ENCODE results near the gene CD44. TPM values are rescaled to one million over a fixed set of nuclear protein-coding genes. Genes with fewer than 3 reads are reported as not detected.

Gene CD44
- total RNA-seq, 1 experiment from 2014 or later = 121 TPM

DNA sequence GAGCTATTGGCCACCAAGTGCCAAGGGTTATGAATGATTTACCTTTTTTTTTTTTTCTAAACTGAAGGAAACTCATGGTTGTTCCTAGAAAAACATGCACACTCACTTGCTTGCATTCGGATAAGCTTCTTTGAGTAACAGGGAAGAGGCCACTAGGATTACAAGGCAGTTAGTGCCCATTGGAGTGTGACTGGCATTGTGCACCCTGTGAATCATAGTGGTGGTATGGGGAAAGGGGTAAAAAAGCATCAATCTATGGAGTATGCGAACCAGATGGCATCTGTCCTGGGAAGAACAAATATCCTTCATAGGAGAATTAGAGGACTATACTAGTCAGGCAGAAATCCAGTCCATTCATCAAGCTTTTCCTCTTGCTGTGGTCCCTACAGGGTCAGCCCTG, 24.2 kb downstream of the CD44 start:
- no peaks in the 10 kb centered on the region for H3K9me3 ChIP-seq (replicated peaks)
- no peak overlapping the region for H3K27ac ChIP-seq
- DNase-seq (ENCODE audit: low read depth in 1 of 2, low spot score in 2 of 2) = no peak
- no peak overlapping the region for H3K4me3 ChIP-seq
- no peaks in the 10 kb centered on the region for H3K27me3 ChIP-seq (replicated peaks)
- peaks cover 77% of the 10 kb centered on the region for H3K4me1 ChIP-seq (replicated peaks)
- H3K36me3 ChIP-seq = peaks cover 63% of the 10 kb centered on the region

GRCh38 chr11:35163702-35164496, 24.9 kb downstream of the CD44 start:
- H3K27ac ChIP-seq = no peak overlapping the region
- H3K4me3 ChIP-seq = no peak overlapping the region
- H3K4me1 ChIP-seq (replicated peaks) = peaks cover 77% of the 10 kb centered on the region
- no peaks in the 10 kb centered on the region for H3K27me3 ChIP-seq (replicated peaks)
- peaks cover 58% of the 10 kb centered on the region for H3K36me3 ChIP-seq
- no peaks in the 10 kb centered on the region for H3K9me3 ChIP-seq (replicated peaks)
- DNase-seq (ENCODE audit: low read depth in 1 of 2, low spot score in 2 of 2) = no peak

DNA sequence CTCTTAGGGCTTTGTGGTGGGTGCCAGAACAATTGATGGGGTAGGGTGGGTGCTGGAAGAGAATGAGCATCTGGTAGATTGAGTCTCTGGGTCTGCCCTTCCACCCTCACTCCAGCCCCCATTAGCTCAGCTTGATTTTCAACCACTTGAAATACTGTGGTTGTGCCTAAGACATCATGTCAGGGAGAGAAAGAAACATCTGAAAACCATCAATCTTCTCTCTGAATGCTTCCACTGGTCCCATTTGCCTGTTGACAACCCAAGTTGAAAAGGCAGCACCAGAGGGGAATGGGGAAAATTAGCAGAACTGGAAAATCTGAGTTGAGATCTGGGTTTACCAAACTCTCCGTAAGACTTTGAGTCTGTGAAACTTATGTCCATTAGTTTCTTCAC, 26.1 kb downstream of the CD44 start:
- H3K4me3 ChIP-seq = no peak overlapping the region
- H3K27me3 ChIP-seq (replicated peaks) = no peaks in the 10 kb centered on the region
- no peaks in the 10 kb centered on the region for H3K9me3 ChIP-seq (replicated peaks)
- H3K27ac ChIP-seq = peak overlapping the region; percentile 94
- no peak for DNase-seq (ENCODE audit: low read depth in 1 of 2, low spot score in 2 of 2)
- peaks cover 58% of the 10 kb centered on the region for H3K36me3 ChIP-seq
- peaks cover 78% of the 10 kb centered on the region for H3K4me1 ChIP-seq (replicated peaks)

- peaks cover 84% of the 10 kb centered on the region for H3K4me1 ChIP-seq (replicated peaks)
- DNase-seq (ENCODE audit: low read depth in 1 of 2, low spot score in 2 of 2) = no peak
- peaks cover 58% of the 10 kb centered on the region for H3K36me3 ChIP-seq
- no peak overlapping the region for H3K4me3 ChIP-seq
- peak overlapping the region; percentile 94 for H3K27ac ChIP-seq
- H3K27me3 ChIP-seq (replicated peaks) = no peaks in the 10 kb centered on the region
- no peaks in the 10 kb centered on the region for H3K9me3 ChIP-seq (replicated peaks)
Observed at GRCh38 chr11:35165423-35166368, 26.7 kb downstream of the CD44 start.

- H3K36me3 ChIP-seq = peaks cover 58% of the 10 kb centered on the region
- no peaks in the 10 kb centered on the region for H3K27me3 ChIP-seq (replicated peaks)
- no peak overlapping the region for H3K4me3 ChIP-seq
- peaks cover 90% of the 10 kb centered on the region for H3K4me1 ChIP-seq (replicated peaks)
- peak; percentile 93 to 96 for DNase-seq (ENCODE audit: low read depth in 1 of 2, low spot score in 2 of 2)
- no peaks in the 10 kb centered on the region for H3K9me3 ChIP-seq (replicated peaks)
- H3K27ac ChIP-seq = peak overlapping the region; percentile 94
Observed at GRCh38 chr11:35166369-35167360, 27.7 kb downstream of the CD44 start.

DNA sequence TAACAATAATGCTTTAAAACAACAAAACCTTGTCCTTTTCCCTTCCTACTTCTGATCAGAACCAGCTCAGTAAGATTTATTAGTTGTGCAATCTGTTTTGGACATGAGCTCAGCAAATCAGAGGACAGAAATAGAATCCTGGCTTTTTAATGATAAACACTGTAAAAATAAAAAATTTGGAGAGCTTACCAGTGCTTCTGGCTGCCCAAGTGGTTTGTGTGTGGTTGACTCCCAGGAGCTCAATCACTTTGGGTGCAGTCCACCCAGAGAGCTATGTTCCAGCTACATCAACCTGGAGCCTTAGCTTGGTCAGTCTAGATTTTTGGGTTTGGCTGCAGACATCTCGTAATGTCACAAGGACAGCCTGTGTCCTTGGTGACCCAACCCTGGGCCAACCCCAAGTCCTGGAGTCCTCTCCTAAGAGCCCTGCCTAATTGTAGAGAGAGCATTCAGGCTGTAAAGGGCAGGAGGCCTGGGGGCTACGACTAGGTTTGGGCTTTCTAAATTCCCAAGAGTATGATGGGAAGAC, 28.5 kb downstream of the CD44 start:
- peak in 1 of 2 experiments; percentile 26 for DNase-seq (ENCODE audit: low read depth in 1 of 2, low spot score in 2 of 2)
- H3K4me3 ChIP-seq = no peak overlapping the region
- H3K27me3 ChIP-seq (replicated peaks) = no peaks in the 10 kb centered on the region

GRCh38 chr11:35168671-35169070, 29.7 kb downstream of the CD44 start:
- H3K9me3 ChIP-seq (replicated peaks) = no peaks in the 10 kb centered on the region
- peak overlapping the region; percentile 94 for H3K27ac ChIP-seq
- H3K4me1 ChIP-seq (replicated peaks) = peaks cover 83% of the 10 kb centered on the region
- DNase-seq (ENCODE audit: low read depth in 1 of 2, low spot score in 2 of 2) = peak; percentile 76 to 88
- H3K4me3 ChIP-seq = no peak overlapping the region
- H3K36me3 ChIP-seq = peaks cover 53% of the 10 kb centered on the region
- no peaks in the 10 kb centered on the region for H3K27me3 ChIP-seq (replicated peaks)

More for the DNA sequence above, 28.5 kb downstream of the CD44 start:
- Histone ChIP-seq H3K27ac (peak overlapping the region; percentile 94), H3K36me3 (peaks cover 53% of the 10 kb centered on the region), H3K9me3 (replicated peaks) (no peaks in the 10 kb centered on the region), H3K4me1 (replicated peaks) (peaks cover 85% of the 10 kb centered on the region)

DNA sequence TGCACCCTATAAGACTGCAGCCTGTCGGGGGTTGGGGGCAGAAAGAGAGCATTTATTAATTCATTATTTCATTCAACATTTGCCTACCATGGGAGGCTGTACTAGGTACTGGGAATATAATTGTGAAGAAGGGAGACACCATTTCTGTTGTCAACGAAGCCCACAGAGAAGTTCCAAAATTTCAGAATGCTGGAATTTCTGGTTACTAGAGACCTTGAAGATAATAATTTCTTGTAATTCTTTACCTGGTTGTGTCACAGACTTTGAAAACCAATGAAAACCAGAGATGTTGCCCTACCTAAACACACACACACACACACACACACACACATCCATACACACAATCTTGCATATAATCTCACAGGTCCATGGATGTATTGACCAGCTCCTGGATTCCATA, 30.1 kb downstream of the CD44 start:
- no peak for DNase-seq (ENCODE audit: low read depth in 1 of 2, low spot score in 2 of 2)
- Histone ChIP-seq H3K4me1 (replicated peaks) (peaks cover 85% of the 10 kb centered on the region), H3K4me3 (no peak overlapping the region), H3K27me3 (replicated peaks) (no peaks in the 10 kb centered on the region), H3K9me3 (replicated peaks) (no peaks in the 10 kb centered on the region), H3K27ac (peak overlapping the region; percentile 94), H3K36me3 (peaks cover 48% of the 10 kb centered on the region)

DNA sequence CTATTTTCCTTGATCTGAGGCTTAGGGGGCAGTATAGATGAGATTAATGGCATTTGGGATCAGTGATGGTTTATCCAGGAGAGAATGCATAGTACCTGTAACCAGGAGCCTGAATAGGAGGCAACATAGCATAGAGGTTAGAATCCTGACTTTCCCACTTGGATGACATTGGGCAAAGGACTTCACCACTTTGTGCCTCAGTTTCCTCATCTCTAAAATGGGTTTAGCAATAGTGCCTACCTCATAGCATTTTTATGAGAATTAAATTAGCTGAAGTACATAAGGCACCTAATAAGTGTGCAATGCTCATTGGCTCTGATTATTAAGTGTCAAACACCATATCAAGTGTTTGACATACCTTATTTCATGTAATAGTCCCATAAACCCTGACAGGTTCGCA, 30.8 kb downstream of the CD44 start:
- Histone ChIP-seq H3K27me3 (replicated peaks) (no peaks in the 10 kb centered on the region), H3K27ac (peak overlapping the region; percentile 94), H3K4me1 (replicated peaks) (peaks cover 85% of the 10 kb centered on the region), H3K9me3 (replicated peaks) (no peaks in the 10 kb centered on the region), H3K4me3 (no peak overlapping the region), H3K36me3 (peaks cover 44% of the 10 kb centered on the region)
- no peak for DNase-seq (ENCODE audit: low read depth in 1 of 2, low spot score in 2 of 2)

DNA sequence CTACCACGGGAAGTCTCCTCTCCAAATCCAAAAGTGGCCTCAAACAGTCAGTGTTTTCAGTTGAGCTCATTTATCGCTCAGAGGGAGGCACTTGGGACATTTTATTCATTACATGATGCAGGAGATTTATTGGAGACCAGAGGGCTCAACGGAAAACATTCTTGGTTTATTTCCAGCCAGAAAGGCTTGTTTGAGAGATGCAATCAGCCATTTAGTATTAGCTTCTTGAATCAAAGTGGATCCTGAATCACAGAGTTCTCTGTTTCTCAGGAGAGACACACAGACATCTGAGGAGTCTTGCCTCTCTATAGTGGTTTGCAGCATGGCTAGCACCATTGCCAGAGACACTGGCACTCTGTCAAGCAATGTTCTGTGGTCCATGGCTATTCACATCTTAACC, 31.5 kb downstream of the CD44 start:
- H3K27ac ChIP-seq = no peak overlapping the region
- DNase-seq (ENCODE audit: low read depth in 1 of 2, low spot score in 2 of 2) = no peak
- peaks cover 85% of the 10 kb centered on the region for H3K4me1 ChIP-seq (replicated peaks)

DNA sequence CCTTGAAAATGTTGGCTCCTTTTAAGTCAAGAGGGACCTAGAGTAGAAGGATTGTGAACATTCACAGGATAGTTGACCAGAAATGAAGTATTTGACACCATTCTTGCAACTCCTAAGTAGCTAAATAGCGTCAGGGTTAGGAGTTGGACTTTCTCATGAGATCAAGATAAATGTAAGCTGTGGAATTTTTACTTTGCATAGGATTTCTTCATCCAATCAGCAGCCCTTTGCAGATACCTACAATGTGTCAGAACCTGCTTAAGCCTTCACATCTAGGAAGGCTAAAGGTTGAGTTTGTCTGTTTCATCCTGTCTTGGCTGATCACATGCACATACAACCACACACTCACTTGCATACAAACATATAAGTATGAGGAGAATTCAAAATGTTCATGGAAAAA, 32.3 kb downstream of the CD44 start:
- H3K27me3 ChIP-seq (replicated peaks) = no peaks in the 10 kb centered on the region
- no peaks in the 10 kb centered on the region for H3K9me3 ChIP-seq (replicated peaks)
- no peak overlapping the region for H3K4me3 ChIP-seq
- H3K4me1 ChIP-seq (replicated peaks) = peaks cover 82% of the 10 kb centered on the region
- peaks cover 43% of the 10 kb centered on the region for H3K36me3 ChIP-seq
- DNase-seq (ENCODE audit: low read depth in 1 of 2, low spot score in 2 of 2) = no peak
- no peak overlapping the region for H3K27ac ChIP-seq

More for the DNA sequence above, 31.5 kb downstream of the CD44 start:
- H3K27me3 ChIP-seq (replicated peaks) = no peaks in the 10 kb centered on the region
- no peak overlapping the region for H3K4me3 ChIP-seq
- no peaks in the 10 kb centered on the region for H3K9me3 ChIP-seq (replicated peaks)
- H3K36me3 ChIP-seq = peaks cover 41% of the 10 kb centered on the region

- Histone ChIP-seq H3K4me1 (replicated peaks) (peaks cover 79% of the 10 kb centered on the region), H3K27me3 (replicated peaks) (no peaks in the 10 kb centered on the region), H3K27ac (no peak overlapping the region), H3K9me3 (replicated peaks) (no peaks in the 10 kb centered on the region), H3K4me3 (no peak overlapping the region), H3K36me3 (peaks cover 61% of the 10 kb centered on the region)
- no peak for DNase-seq (ENCODE audit: low read depth in 1 of 2, low spot score in 2 of 2)
Observed at GRCh38 chr11:35173011-35173511, 34.1 kb downstream of the CD44 start.

Data from SJSA1 (cell line).